Peyer's patch (tissue), 4 donors: ENCODE data around the gene SLC7A14.
A peak's percentile ranks its signal among the peaks of the same experiment; 100 is the strongest.

ENCODE experiments used
- POLR2A ChIP-seq, 2 donors: fragments of 450-650 bp; IDR thresholded peaks; one replicate each; pipeline ENCODE4 v1.5.1; 2017; ENCODE audit warnings: antibody characterized with exemption in 2 of 2, mild to moderate bottlenecking in 2 of 2, moderate library complexity in 2 of 2
- TF ChIP-seq, protein P1 (sequence below), 6 experiments: fragments of 450-650 bp in 4 of 6; fragments of 200-600 bp in 2 of 6; sonication (generic) in 1 of 6; IDR thresholded peaks; one replicate each; pipeline ENCODE4 v1.5.1; 2017 to 2019; ENCODE audit warnings: antibody characterized with exemption in 6 of 6, mild to moderate bottlenecking in 3 of 6, moderate library complexity in 1 of 6

DNA sequence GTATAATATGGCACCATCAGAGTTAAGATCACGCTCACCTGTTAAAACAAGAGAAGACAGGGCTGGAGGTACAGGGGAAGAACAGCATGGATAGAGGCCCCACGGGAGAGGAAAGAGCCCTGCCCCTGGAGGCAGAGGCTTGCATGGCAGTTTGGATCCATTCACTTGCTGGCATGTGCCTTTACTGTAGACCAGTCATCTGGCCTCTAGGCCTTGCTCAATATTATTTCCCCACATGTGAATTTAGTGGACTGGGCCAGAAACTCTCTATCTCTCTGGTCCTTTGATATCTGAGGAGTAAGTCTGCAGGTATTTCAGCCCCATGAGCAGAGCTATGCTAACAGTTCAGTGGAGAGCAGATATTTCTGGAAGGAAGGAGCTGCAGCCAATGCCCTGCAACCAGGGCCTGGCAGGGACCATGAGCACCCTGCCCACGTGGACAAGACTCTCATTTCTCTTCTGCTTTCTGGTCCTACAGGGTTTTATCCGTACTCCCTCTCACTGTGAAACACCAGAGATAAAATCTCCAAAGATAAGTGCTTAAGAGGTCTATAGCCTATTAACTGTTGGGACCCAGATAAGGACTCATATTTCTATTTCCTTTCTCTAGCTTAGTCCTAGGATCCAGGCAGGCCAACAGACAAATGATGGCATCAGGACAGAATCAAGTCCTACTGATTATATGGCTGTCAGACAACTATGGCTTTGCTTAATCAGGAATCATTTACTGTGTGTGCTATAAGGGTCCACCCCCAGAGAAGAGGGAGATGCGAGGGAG, 102.2 kb downstream of the SLC7A14 start:
- TF ChIP-seq, protein P1, sequence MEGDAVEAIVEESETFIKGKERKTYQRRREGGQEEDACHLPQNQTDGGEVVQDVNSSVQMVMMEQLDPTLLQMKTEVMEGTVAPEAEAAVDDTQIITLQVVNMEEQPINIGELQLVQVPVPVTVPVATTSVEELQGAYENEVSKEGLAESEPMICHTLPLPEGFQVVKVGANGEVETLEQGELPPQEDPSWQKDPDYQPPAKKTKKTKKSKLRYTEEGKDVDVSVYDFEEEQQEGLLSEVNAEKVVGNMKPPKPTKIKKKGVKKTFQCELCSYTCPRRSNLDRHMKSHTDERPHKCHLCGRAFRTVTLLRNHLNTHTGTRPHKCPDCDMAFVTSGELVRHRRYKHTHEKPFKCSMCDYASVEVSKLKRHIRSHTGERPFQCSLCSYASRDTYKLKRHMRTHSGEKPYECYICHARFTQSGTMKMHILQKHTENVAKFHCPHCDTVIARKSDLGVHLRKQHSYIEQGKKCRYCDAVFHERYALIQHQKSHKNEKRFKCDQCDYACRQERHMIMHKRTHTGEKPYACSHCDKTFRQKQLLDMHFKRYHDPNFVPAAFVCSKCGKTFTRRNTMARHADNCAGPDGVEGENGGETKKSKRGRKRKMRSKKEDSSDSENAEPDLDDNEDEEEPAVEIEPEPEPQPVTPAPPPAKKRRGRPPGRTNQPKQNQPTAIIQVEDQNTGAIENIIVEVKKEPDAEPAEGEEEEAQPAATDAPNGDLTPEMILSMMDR (IDR thresholded peaks at IDR 0.05): peak in 1 of 6 experiments; percentile 15
- TF ChIP-seq POLR2A (IDR thresholded peaks at IDR 0.05): no peak
